Measurements from ENCODE around the gene FIGLA.

Gene FIGLA

GRCh38 chr2:70759446-70759845 is 31.0 kb downstream of the FIGLA start:
- Histone ChIP-seq H3K36me3 (ENCODE audit: insufficient read depth, low read length) (peaks cover 19% of the 10 kb centered on the region), H3K4me3 (ENCODE audit: low read length) (no peak overlapping the region)

GRCh38 chr2:70757966-70758365 is 32.5 kb downstream of the FIGLA start:
- peaks cover 17% of the 10 kb centered on the region for H3K36me3 ChIP-seq (ENCODE audit: insufficient read depth, low read length)
- no peaks in the 10 kb centered on the region for H3K27me3 ChIP-seq (ENCODE audit: insufficient read depth, low read length)
- H3K4me3 ChIP-seq (ENCODE audit: low read length): no peak overlapping the region
- H3K9me3 ChIP-seq (ENCODE audit: low read length): peaks cover 5% of the 10 kb centered on the region
- peaks cover 6% of the 10 kb centered on the region for H3K4me1 ChIP-seq (ENCODE audit: insufficient read depth, low read length)
- no peak overlapping the region for H2AFZ ChIP-seq (ENCODE audit: low read depth, low read length)

More at GRCh38 chr2:70759446-70759845, 31.0 kb downstream of the FIGLA start:
- H3K9me3 ChIP-seq (ENCODE audit: low read length): peaks cover 5% of the 10 kb centered on the region
- no peaks in the 10 kb centered on the region for H3K27me3 ChIP-seq (ENCODE audit: insufficient read depth, low read length)
- H3K4me1 ChIP-seq (ENCODE audit: insufficient read depth, low read length): no peaks in the 10 kb centered on the region
- H2AFZ ChIP-seq (ENCODE audit: low read depth, low read length): no peak overlapping the region

GRCh38 chr2:70757360-70757759 is 33.1 kb downstream of the FIGLA start:
- Histone ChIP-seq H3K4me3 (ENCODE audit: low read length) (no peak overlapping the region), H3K4me1 (ENCODE audit: insufficient read depth, low read length) (peaks cover 8% of the 10 kb centered on the region), H3K27me3 (ENCODE audit: insufficient read depth, low read length) (no peaks in the 10 kb centered on the region), H3K36me3 (ENCODE audit: insufficient read depth, low read length) (peaks cover 17% of the 10 kb centered on the region), H3K9me3 (ENCODE audit: low read length) (peaks cover 5% of the 10 kb centered on the region), H2AFZ (ENCODE audit: low read depth, low read length) (no peak overlapping the region)

- H3K36me3 ChIP-seq (ENCODE audit: insufficient read depth, low read length): peaks cover 17% of the 10 kb centered on the region
- peaks cover 5% of the 10 kb centered on the region for H3K9me3 ChIP-seq (ENCODE audit: low read length)
- H3K27me3 ChIP-seq (ENCODE audit: insufficient read depth, low read length): no peaks in the 10 kb centered on the region
- H2AFZ ChIP-seq (ENCODE audit: low read depth, low read length): no peak overlapping the region
- peaks cover 8% of the 10 kb centered on the region for H3K4me1 ChIP-seq (ENCODE audit: insufficient read depth, low read length)
- no peak overlapping the region for H3K4me3 ChIP-seq (ENCODE audit: low read length)
These were observed 34.3 kb downstream of the FIGLA start for GRCh38 chr2:70756128-70756527.

DNA sequence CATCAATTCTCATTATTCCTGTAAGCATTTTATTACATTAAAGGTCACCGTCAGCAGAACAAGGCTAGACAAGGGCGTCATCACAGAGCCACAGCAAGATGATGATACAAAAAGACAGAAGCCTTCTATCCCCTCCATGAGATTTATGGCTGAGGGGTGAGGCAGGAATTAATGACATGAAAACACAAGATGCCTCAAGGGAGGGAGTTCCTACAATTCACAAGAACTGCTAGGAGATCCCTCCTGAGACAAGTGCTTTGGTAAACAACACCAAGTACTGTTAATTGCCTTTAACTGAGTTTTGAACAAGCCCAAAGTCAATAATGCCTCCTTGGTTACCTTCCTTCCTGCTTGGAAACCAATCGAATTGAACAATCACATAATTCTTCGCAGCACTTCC is 36.5 kb downstream of the FIGLA start:
- no peak overlapping the region for H2AFZ ChIP-seq (ENCODE audit: low read depth, low read length)
- H3K9me3 ChIP-seq (ENCODE audit: low read length): peaks cover 4% of the 10 kb centered on the region
- H3K4me1 ChIP-seq (ENCODE audit: insufficient read depth, low read length): peaks cover 8% of the 10 kb centered on the region
- H3K36me3 ChIP-seq (ENCODE audit: insufficient read depth, low read length): peaks cover 10% of the 10 kb centered on the region
- no peaks in the 10 kb centered on the region for H3K27me3 ChIP-seq (ENCODE audit: insufficient read depth, low read length)
- no peak overlapping the region for H3K4me3 ChIP-seq (ENCODE audit: low read length)

- H3K27me3 ChIP-seq (ENCODE audit: insufficient read depth, low read length): no peaks in the 10 kb centered on the region
- H3K9me3 ChIP-seq (ENCODE audit: low read length): peaks cover 4% of the 10 kb centered on the region
- H3K4me3 ChIP-seq (ENCODE audit: low read length): no peak overlapping the region
- H2AFZ ChIP-seq (ENCODE audit: low read depth, low read length): no peak overlapping the region
- H3K4me1 ChIP-seq (ENCODE audit: insufficient read depth, low read length): peaks cover 11% of the 10 kb centered on the region
- peaks cover 7% of the 10 kb centered on the region for H3K36me3 ChIP-seq (ENCODE audit: insufficient read depth, low read length)
These were observed 37.4 kb downstream of the FIGLA start for GRCh38 chr2:70753031-70753430.

DNA sequence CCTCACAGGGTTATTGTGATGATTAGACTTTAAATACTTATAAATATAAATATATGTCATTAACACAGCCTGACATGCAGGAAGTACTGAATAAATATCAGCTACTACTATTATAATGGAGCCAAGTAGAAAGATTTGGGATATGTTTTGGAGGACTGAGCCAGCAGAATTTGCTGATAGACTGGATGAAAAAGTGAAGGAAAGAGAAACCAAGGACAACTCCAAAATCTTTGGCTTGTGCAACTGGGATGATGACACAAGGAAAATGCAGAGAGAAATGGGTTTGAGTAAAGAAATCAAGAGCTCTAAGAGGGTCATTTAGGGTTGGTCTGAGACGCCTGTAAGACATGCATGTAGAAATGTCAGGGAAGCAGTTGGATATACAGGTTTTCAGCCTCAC is 38.0 kb downstream of the FIGLA start:
- Histone ChIP-seq H3K36me3 (ENCODE audit: insufficient read depth, low read length) (peaks cover 7% of the 10 kb centered on the region), H3K4me1 (ENCODE audit: insufficient read depth, low read length) (peaks cover 17% of the 10 kb centered on the region), H3K27me3 (ENCODE audit: insufficient read depth, low read length) (no peaks in the 10 kb centered on the region)

DNA sequence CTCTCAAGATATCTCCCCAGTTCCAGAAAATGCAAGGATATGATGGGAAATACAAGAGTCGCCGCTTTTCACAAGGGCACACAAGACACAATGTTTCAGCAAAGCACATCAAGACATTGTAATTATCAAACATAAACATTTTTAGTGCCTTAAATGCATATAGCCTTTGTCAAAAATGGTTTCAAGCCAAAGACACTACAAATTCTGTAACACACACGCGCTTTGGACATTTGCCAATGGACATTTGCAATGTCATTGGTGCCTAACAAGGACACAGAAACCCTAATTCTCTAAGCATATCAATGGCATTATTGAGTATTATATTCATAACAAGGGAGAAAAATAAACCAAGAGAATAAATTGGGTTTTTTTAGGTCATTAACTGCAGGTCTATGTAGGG is 38.6 kb downstream of the FIGLA start:
- H3K4me1 ChIP-seq (ENCODE audit: insufficient read depth, low read length): peaks cover 20% of the 10 kb centered on the region
- no peaks in the 10 kb centered on the region for H3K27me3 ChIP-seq (ENCODE audit: insufficient read depth, low read length)
- no peak overlapping the region for H3K4me3 ChIP-seq (ENCODE audit: low read length)
- peaks cover 1% of the 10 kb centered on the region for H3K9me3 ChIP-seq (ENCODE audit: low read length)
- no peak overlapping the region for H2AFZ ChIP-seq (ENCODE audit: low read depth, low read length)
- peaks cover 4% of the 10 kb centered on the region for H3K36me3 ChIP-seq (ENCODE audit: insufficient read depth, low read length)

More for the DNA sequence above, 38.0 kb downstream of the FIGLA start:
- H2AFZ ChIP-seq (ENCODE audit: low read depth, low read length): no peak overlapping the region
- H3K9me3 ChIP-seq (ENCODE audit: low read length): peaks cover 2% of the 10 kb centered on the region
- no peak overlapping the region for H3K4me3 ChIP-seq (ENCODE audit: low read length)

- H2AFZ ChIP-seq (ENCODE audit: low read depth, low read length): no peak overlapping the region
These were observed 40.1 kb downstream of the FIGLA start for GRCh38 chr2:70750320-70750719.

GRCh38 chr2:70748002-70748784 is 42.2 kb downstream of the FIGLA start:
- H3K27me3 ChIP-seq (ENCODE audit: insufficient read depth, low read length): no peaks in the 10 kb centered on the region
- H3K4me1 ChIP-seq (ENCODE audit: insufficient read depth, low read length): peaks cover 50% of the 10 kb centered on the region
- no peak overlapping the region for H3K4me3 ChIP-seq (ENCODE audit: low read length)
- H3K36me3 ChIP-seq (ENCODE audit: insufficient read depth, low read length): no peaks in the 10 kb centered on the region
- H3K9me3 ChIP-seq (ENCODE audit: low read length): no peaks in the 10 kb centered on the region
- no peak overlapping the region for H2AFZ ChIP-seq (ENCODE audit: low read depth, low read length)

More at GRCh38 chr2:70750320-70750719, 40.1 kb downstream of the FIGLA start:
- H3K4me3 ChIP-seq (ENCODE audit: low read length): no peak overlapping the region
- no peaks in the 10 kb centered on the region for H3K36me3 ChIP-seq (ENCODE audit: insufficient read depth, low read length)
- H3K27me3 ChIP-seq (ENCODE audit: insufficient read depth, low read length): no peaks in the 10 kb centered on the region
- H3K4me1 ChIP-seq (ENCODE audit: insufficient read depth, low read length): peaks cover 36% of the 10 kb centered on the region
- no peaks in the 10 kb centered on the region for H3K9me3 ChIP-seq (ENCODE audit: low read length)

DNA sequence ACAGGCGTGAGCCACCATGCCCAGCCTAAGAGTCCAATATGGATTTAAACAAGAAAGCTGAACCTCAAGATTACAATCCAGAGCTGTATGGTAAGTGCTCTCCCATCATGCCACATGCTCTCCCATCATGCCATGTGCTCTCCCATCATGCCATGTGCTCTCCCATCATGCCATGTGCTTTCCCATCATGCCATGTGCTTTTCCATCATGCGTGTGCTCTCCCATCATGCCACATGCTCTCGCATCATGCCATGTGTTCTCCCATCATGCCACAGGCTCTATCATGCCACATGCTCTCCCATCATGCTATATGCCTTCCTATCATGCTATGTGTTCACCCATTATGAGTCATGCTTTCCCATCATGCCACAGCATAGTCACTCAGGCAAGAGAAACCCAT is 43.2 kb downstream of the FIGLA start:
- peaks cover 56% of the 10 kb centered on the region for H3K4me1 ChIP-seq (ENCODE audit: insufficient read depth, low read length)
- H3K27me3 ChIP-seq (ENCODE audit: insufficient read depth, low read length): no peaks in the 10 kb centered on the region
- H3K4me3 ChIP-seq (ENCODE audit: low read length): no peak overlapping the region

GRCh38 chr2:70746094-70746974 is 44.1 kb downstream of the FIGLA start:
- no peak overlapping the region for H3K4me3 ChIP-seq (ENCODE audit: low read length)
- H3K36me3 ChIP-seq (ENCODE audit: insufficient read depth, low read length): peaks cover 4% of the 10 kb centered on the region
- H3K4me1 ChIP-seq (ENCODE audit: insufficient read depth, low read length): peaks cover 60% of the 10 kb centered on the region
- H2AFZ ChIP-seq (ENCODE audit: low read depth, low read length): no peak overlapping the region
- no peaks in the 10 kb centered on the region for H3K9me3 ChIP-seq (ENCODE audit: low read length)
- no peaks in the 10 kb centered on the region for H3K27me3 ChIP-seq (ENCODE audit: insufficient read depth, low read length)

More for the DNA sequence above, 43.2 kb downstream of the FIGLA start:
- no peaks in the 10 kb centered on the region for H3K36me3 ChIP-seq (ENCODE audit: insufficient read depth, low read length)
- H3K9me3 ChIP-seq (ENCODE audit: low read length): no peaks in the 10 kb centered on the region
- no peak overlapping the region for H2AFZ ChIP-seq (ENCODE audit: low read depth, low read length)

DNA sequence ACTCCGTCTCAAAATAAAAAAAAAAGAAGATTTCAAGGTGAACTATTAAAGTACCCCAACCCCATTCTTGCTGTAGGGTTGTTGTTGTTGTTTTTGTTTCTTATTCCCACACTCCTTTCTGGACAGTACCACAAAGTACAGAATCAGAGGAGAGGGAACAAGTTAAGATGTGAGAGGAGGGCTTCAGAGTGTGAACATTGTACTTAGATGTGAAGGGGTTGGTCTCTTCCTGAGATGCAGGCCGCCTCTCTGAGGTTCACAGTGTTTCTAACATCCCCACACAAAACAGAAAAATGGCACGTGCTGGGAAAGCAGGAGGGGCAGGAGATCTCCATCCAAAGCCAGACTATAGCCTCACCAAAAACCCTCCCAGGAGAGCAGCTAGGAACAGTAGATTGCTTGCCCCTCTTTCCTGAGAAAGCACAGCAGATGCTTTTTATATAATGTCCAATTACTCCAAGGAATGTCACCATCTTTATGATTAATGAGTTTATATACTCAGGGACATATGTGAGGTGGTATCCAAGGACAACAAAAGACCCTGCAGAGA is 45.1 kb downstream of the FIGLA start:
- Histone ChIP-seq H3K4me3 (ENCODE audit: low read length) (no peak overlapping the region), H3K4me1 (ENCODE audit: insufficient read depth, low read length) (peaks cover 64% of the 10 kb centered on the region), H2AFZ (ENCODE audit: low read depth, low read length) (no peak overlapping the region), H3K36me3 (ENCODE audit: insufficient read depth, low read length) (peaks cover 9% of the 10 kb centered on the region), H3K27me3 (ENCODE audit: insufficient read depth, low read length) (no peaks in the 10 kb centered on the region), H3K9me3 (ENCODE audit: low read length) (no peaks in the 10 kb centered on the region)

All from neuron (in vitro differentiated cells).